Smooth muscle cell (in vitro differentiated cells): Measurements from ENCODE around the gene CFAP70. TPM values are rescaled to one million over a fixed set of nuclear protein-coding genes. Genes with fewer than 3 reads are reported as not detected.

Experiments
- DNase-seq: peaks from one replicate; lab custom pipeline; 2025; ENCODE audit not compliant: unreplicated experiment; lab: John Stamatoyannopoulos, UW
- H2AFZ ChIP-seq: fragments of 200-600 bp; sonication (generic); 2 replicates; pipeline ENCODE4 v1.6.0; 2016; ENCODE audit warnings: antibody characterized with exemption, low read depth, mild to moderate bottlenecking
- H3F3A ChIP-seq: fragments of 200-600 bp; sonication (generic); 2 replicates; pipeline ENCODE4 v1.6.0; 2017; ENCODE audit warnings: antibody characterized with exemption, low read depth
- H3K27ac ChIP-seq: fragments of 200-600 bp; sonication (generic); 2 replicates; pipeline ENCODE4 v1.5.1; 2016; ENCODE audit warnings: low read depth, mild to moderate bottlenecking
- H3K27me3 ChIP-seq: fragments of 200-600 bp; sonication (generic); 2 replicates; pipeline ENCODE4 v1.6.1; 2016; ENCODE audit warnings: low read depth, mild to moderate bottlenecking
- H3K36me3 ChIP-seq: fragments of 200-600 bp; sonication (generic); 2 replicates; pipeline ENCODE4 v1.5.1; 2016; ENCODE audit warnings: low read depth
- H3K4me1 ChIP-seq: fragments of 200-600 bp; sonication (generic); 2 replicates; pipeline ENCODE4 v1.5.1; 2016; ENCODE audit warnings: low read depth
- H3K4me2 ChIP-seq: fragments of 200-600 bp; sonication (generic); 2 replicates; pipeline ENCODE4 v1.6.0; 2016; ENCODE audit warnings: mild to moderate bottlenecking
- H3K4me3 ChIP-seq: fragments of 200-600 bp; sonication (generic); 2 replicates; pipeline ENCODE4 v1.5.1; 2016; ENCODE audit warnings: mild to moderate bottlenecking
- H3K79me2 ChIP-seq: fragments of 200-600 bp; sonication (generic); 2 replicates; pipeline ENCODE4 v1.6.0; 2016; ENCODE audit warnings: low read depth, mild to moderate bottlenecking
- H3K9ac ChIP-seq: fragments of 200-600 bp; sonication (generic); 2 replicates; pipeline ENCODE4 v1.6.0; 2016; ENCODE audit warnings: low read depth
- H3K9me3 ChIP-seq: fragments of 200-600 bp; sonication (generic); replicated peaks from 2 replicates; pipeline ENCODE4 v1.5.1; 2016; ENCODE audit warnings: low read depth
- H4K20me1 ChIP-seq: fragments of 200-600 bp; sonication (generic); 2 replicates; pipeline ENCODE4 v1.6.0; 2016; ENCODE audit warnings: low read depth
- CTCF ChIP-seq: fragments of 200-600 bp; sonication (generic); IDR thresholded peaks from 2 replicates; pipeline ENCODE4 v1.5.1; 2017; ENCODE audit warnings: borderline replicate concordance, mild to moderate bottlenecking, antibody characterized with exemption; ENCODE audit not compliant: insufficient read depth, poor library complexity, severe bottlenecking
- WGBS: methylation state at CpG from one replicate; pipeline ENCODE4 v1.1.7; 2016; ENCODE audit warnings: low lambda C conversion rate; 5-methylcytosine and 5-hydroxymethylcytosine counted together
- polyA plus RNA-seq: library from polyadenylated mRNA; unstranded; fragments of >200 nt; fragmentation: Nextera tagmentation; extraction: Ambion mirVana; gene quantifications from 2 replicates; pipeline ENCODE4 v1.2.1, GENCODE V29; 2016
- total RNA-seq: library from RNA; depleted of rRNA; stranded (reverse); fragments of >200 nt; gene quantifications from 2 replicates; pipeline ENCODE4 v1.2.3, GENCODE V29; 2014

The CFAP70 gene
- total and polyA plus RNA-seq, 2 experiments from 2014 or later: 0.08 to 0.22 TPM

GRCh38 chr10:73210395-73211105 lies 148.1 kb downstream of the CFAP70 start:
- H3K4me1 ChIP-seq: no peaks in the 10 kb centered on the region
- H3K4me3 ChIP-seq: no peak overlapping the region
- H3K79me2 ChIP-seq: no peaks in the 10 kb centered on the region
- H3F3A ChIP-seq: no peaks in the 10 kb centered on the region
- no peaks in the 10 kb centered on the region for H4K20me1 ChIP-seq
- no peak overlapping the region for H3K27ac ChIP-seq
- H3K9me3 ChIP-seq: no peaks in the 10 kb centered on the region
- no peak for TF ChIP-seq CTCF
- WGBS: 95% methylated on average over 3 of the region's 3 CpGs
- H3K36me3 ChIP-seq: peaks cover 3% of the 10 kb centered on the region
- no peak for DNase-seq
- no peak overlapping the region for H3K4me2 ChIP-seq
- H3K27me3 ChIP-seq: no peaks in the 10 kb centered on the region
- no peak overlapping the region for H2AFZ ChIP-seq
- no peak overlapping the region for H3K9ac ChIP-seq

- no peak overlapping the region for H2AFZ ChIP-seq
Observed at GRCh38 chr10:73209705-73210104, 149.0 kb downstream of the CFAP70 start.

GRCh38 chr10:73207883-73208282 lies 150.8 kb downstream of the CFAP70 start:
- Histone ChIP-seq H3K36me3 (no peaks in the 10 kb centered on the region), H3K27me3 (no peaks in the 10 kb centered on the region), H2AFZ (no peak overlapping the region), H3K27ac (no peak overlapping the region), H4K20me1 (no peaks in the 10 kb centered on the region), H3K4me3 (no peak overlapping the region), H3K4me2 (no peak overlapping the region), H3F3A (no peaks in the 10 kb centered on the region), H3K4me1 (no peaks in the 10 kb centered on the region), H3K79me2 (no peaks in the 10 kb centered on the region), H3K9ac (no peak overlapping the region), H3K9me3 (no peaks in the 10 kb centered on the region)
- no peak for TF ChIP-seq CTCF
- no peak for DNase-seq
- WGBS: 100% methylated on average over 2 of the region's 2 CpGs

More at GRCh38 chr10:73209705-73210104, 149.0 kb downstream of the CFAP70 start:
- no peak for TF ChIP-seq CTCF
- H3K79me2 ChIP-seq: no peaks in the 10 kb centered on the region
- no peak for DNase-seq
- H3K27me3 ChIP-seq: no peaks in the 10 kb centered on the region
- 87% methylated on average over 1 of the region's 1 CpG for WGBS
- H4K20me1 ChIP-seq: no peaks in the 10 kb centered on the region
- no peak overlapping the region for H3K27ac ChIP-seq
- no peaks in the 10 kb centered on the region for H3K4me1 ChIP-seq
- H3K9me3 ChIP-seq: no peaks in the 10 kb centered on the region
- no peak overlapping the region for H3K4me2 ChIP-seq
- peaks cover 3% of the 10 kb centered on the region for H3K36me3 ChIP-seq
- H3K9ac ChIP-seq: no peak overlapping the region
- H3F3A ChIP-seq: no peaks in the 10 kb centered on the region
- no peak overlapping the region for H3K4me3 ChIP-seq

- no peak for DNase-seq
- no peak overlapping the region for H3K27ac ChIP-seq
- no peaks in the 10 kb centered on the region for H3K4me1 ChIP-seq
- H3K4me2 ChIP-seq: no peak overlapping the region
- no peak overlapping the region for H3K4me3 ChIP-seq
- no peak overlapping the region for H2AFZ ChIP-seq
- H3F3A ChIP-seq: no peaks in the 10 kb centered on the region
- no peaks in the 10 kb centered on the region for H3K27me3 ChIP-seq
- 92% methylated on average over 5 of the region's 5 CpGs for WGBS
- no peaks in the 10 kb centered on the region for H4K20me1 ChIP-seq
- H3K79me2 ChIP-seq: no peaks in the 10 kb centered on the region
- no peaks in the 10 kb centered on the region for H3K9me3 ChIP-seq
- no peak overlapping the region for H3K9ac ChIP-seq
- no peaks in the 10 kb centered on the region for H3K36me3 ChIP-seq
- no peak for TF ChIP-seq CTCF
Observed at GRCh38 chr10:73206385-73206784, 152.3 kb downstream of the CFAP70 start.
